ENCODE data around the gene IL2RA. TPM values are rescaled to one million over a fixed set of nuclear protein-coding genes. Genes with fewer than 3 reads are reported as not detected.
"Not testable (repeated sequence)": the region's sequence is repeated elsewhere in the genome, so short reads cannot be mapped to it uniquely, and the experiment has no call there.

IL2RA gene
- total RNA-seq, 1 donor from 2014 or later, result 1,254 TPM

DNA sequence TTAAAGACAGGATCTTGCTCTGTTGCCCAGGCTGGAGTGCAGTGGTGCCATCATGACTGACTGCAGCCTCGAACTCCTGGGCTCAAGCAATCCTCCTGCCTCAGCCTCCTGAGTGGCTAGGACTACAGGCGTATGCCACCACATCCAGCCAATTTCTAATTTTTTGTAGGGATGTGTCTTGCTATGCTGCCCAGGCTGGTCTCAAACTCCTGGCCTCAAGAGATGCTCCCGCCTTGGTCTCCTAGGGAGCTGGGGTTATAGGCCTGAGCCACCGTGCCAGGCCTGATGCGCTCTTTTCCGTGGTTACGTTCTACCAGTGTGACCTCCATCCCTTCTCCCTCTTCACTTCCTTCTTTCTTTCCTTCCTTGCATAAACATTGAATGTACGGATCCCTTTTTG is 50.6 kb downstream of the IL2RA start:
- peaks cover 54% of the 10 kb centered on the region for H3K4me1 Mint-ChIP-seq (ENCODE audit: low read depth)
- DNase-seq (ENCODE audit: low spot score), result no peak
- H3K9me3 Mint-ChIP-seq, result peaks cover 19% of the 10 kb centered on the region
- H3K27ac Mint-ChIP-seq, result peak overlapping the region; percentile 66
- intact Hi-C loops (cut with micrococcal nuclease), result loop anchor here (5.0 kb wide), 1 partner anchor 199 kb away; the partner anchor contains the start of gene GDI2
- peaks cover 58% of the 10 kb centered on the region for H3K36me3 Mint-ChIP-seq (ENCODE audit: low read depth)
- H3K27me3 Mint-ChIP-seq (ENCODE audit: insufficient read depth), result no peaks in the 10 kb centered on the region
- no peak overlapping the region for H3K4me3 Mint-ChIP-seq

DNA sequence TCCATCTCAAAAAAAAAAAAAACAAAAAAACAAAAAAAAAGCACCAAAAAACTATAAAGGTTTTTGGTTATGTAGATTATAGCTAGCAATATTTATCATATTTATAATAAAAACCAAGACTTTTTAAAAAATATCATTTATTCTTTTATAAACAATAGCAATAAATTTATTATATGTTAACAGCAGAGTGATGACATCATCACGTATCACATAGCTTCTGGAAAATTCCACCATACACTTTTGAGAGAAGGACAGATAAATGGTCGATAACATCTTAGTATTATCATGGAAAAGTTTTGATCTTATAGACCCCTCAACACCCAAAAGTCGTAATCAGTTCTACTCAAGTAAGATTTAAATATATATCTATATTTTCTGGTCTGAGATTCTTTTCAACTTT is 51.6 kb downstream of the IL2RA start:
- DNase-seq (ENCODE audit: low spot score), result no peak
- intact Hi-C loops (cut with micrococcal nuclease), result loop anchor here (5.0 kb wide), 1 partner anchor 198 kb away; the partner anchor contains the start of gene GDI2
- Mint-ChIP-seq H3K27me3 (ENCODE audit: insufficient read depth) (no peaks in the 10 kb centered on the region), H3K27ac (no peak overlapping the region), H3K36me3 (ENCODE audit: low read depth) (peaks cover 50% of the 10 kb centered on the region), H3K4me1 (ENCODE audit: low read depth) (peaks cover 46% of the 10 kb centered on the region), H3K4me3 (no peak overlapping the region), H3K9me3 (peaks cover 19% of the 10 kb centered on the region)

DNA sequence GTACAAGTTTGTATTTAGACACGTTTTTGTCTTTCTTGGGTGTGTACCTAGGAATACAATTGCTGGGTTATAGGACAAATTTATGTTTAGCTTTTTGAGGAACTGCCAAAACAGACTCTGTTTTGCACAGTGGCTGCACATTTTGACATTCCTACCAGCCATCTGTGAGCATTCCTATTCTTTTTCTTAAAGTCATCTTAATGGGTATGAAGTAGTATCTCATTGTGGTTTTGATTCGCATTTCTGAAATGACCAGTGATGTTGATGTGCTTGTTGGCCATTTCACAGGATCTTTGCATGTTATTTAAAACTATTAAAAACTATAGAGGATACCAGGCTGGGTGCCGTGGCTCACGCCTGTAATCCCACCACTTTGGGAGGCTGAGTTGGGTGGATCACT is 52.2 kb downstream of the IL2RA start:
- no peaks in the 10 kb centered on the region for H3K27me3 Mint-ChIP-seq (ENCODE audit: insufficient read depth)
- peaks cover 44% of the 10 kb centered on the region for H3K4me1 Mint-ChIP-seq (ENCODE audit: low read depth)
- peak overlapping the region; percentile 38 for H3K27ac Mint-ChIP-seq
- H3K36me3 Mint-ChIP-seq (ENCODE audit: low read depth), result peaks cover 48% of the 10 kb centered on the region
- DNase-seq (ENCODE audit: low spot score), result no peak
- H3K9me3 Mint-ChIP-seq, result peaks cover 19% of the 10 kb centered on the region
- intact Hi-C loops (cut with micrococcal nuclease), result loop anchor here (1.0 to 5.0 kb wide), 2 partner anchors 34 to 198 kb away; partner anchors contain the start of gene GDI2
- no peak overlapping the region for H3K4me3 Mint-ChIP-seq

DNA sequence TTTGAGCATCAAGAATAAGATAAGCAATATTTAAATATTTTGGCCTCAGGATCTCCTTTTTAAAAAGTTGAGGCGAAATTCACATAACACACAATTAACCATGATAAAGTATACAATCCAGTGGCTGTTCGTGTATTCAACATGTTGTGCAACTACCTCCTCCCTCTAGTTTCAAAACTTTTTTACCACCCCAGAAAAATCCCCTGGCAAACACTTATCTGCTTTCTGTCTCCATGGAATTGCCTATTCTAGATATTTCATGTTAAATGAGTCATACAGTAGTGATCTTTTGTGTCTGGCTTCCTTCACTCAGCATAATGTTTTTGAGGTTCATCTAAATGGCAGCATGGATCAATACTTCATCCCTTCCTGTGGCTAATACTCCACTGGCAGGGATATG is 53.0 kb downstream of the IL2RA start:
- peaks cover 43% of the 10 kb centered on the region for H3K4me1 Mint-ChIP-seq (ENCODE audit: low read depth)
- H3K27ac Mint-ChIP-seq, result peak overlapping the region; percentile 38
- H3K27me3 Mint-ChIP-seq (ENCODE audit: insufficient read depth), result peaks cover 2% of the 10 kb centered on the region
- H3K4me3 Mint-ChIP-seq, result no peak overlapping the region
- H3K9me3 Mint-ChIP-seq, result peaks cover 19% of the 10 kb centered on the region
- peaks cover 39% of the 10 kb centered on the region for H3K36me3 Mint-ChIP-seq (ENCODE audit: low read depth)
- no peak for DNase-seq (ENCODE audit: low spot score)
- intact Hi-C loops (cut with micrococcal nuclease), result loop anchor here (1.0 kb wide), 1 partner anchor 33 kb away; no protein-coding TSS in a partner anchor

DNA sequence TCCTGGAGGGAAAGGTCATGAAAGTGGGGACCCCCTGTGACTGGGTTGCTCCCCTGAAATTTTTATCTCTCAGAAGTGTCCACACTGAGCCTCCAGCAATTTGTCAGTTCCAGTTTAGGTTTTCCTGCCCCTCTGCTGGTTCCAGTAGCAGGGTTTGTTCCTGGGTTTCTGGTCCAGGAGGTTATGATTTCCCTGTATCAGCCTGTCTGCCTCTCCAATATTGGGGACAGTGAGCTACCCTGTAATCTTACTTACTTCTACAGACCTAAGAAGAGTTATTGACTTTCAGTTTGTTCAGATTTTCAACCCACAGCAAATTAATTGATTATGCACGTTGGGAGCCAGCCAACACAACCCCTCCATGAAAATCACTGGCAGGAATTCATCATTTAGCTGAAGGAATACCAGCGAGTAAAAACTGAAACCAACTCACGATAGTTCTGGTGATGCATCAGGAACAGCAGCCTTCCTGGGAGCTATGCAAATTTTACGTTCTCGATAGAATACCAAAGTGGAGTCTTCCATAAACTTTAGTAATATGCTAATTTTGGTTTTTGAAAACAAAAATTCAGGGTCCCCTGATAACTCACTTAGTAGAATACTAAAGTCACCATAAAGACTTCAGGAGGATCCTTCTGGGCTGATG is 53.5 kb downstream of the IL2RA start:
- peaks cover 40% of the 10 kb centered on the region for H3K4me1 Mint-ChIP-seq (ENCODE audit: low read depth)
- no peak overlapping the region for H3K27ac Mint-ChIP-seq
- DNase-seq (ENCODE audit: low spot score), result no peak
- peaks cover 35% of the 10 kb centered on the region for H3K36me3 Mint-ChIP-seq (ENCODE audit: low read depth)
- H3K4me3 Mint-ChIP-seq, result no peak overlapping the region
- peaks cover 19% of the 10 kb centered on the region for H3K9me3 Mint-ChIP-seq
- peaks cover 2% of the 10 kb centered on the region for H3K27me3 Mint-ChIP-seq (ENCODE audit: insufficient read depth)
- intact Hi-C loops (cut with micrococcal nuclease), result loop anchor here (1.0 kb wide), 1 partner anchor 32 kb away; no protein-coding TSS in a partner anchor

DNA sequence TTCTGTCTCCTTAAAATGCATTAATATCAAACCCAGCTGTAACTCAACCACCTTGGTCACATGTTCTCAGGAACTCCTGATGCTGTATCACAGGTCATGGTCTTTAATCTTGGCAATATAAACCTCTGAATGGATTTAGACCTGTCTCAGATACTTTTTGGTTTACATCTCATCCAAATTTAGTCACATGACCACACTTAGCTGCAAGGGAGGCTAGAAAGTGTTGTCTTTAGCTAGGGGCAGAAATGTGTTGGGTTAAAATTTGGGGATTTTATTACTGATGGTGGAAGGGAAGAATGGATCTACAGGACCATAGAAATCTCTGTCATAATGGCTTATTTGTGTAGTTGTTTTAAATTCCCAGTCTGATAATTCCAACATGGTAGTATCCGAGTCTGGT is 55.2 kb downstream of the IL2RA start:
- Mint-ChIP-seq H3K27ac (no peak overlapping the region), H3K9me3 (peaks cover 19% of the 10 kb centered on the region), H3K27me3 (ENCODE audit: insufficient read depth) (peaks cover 2% of the 10 kb centered on the region), H3K4me3 (no peak overlapping the region), H3K36me3 (ENCODE audit: low read depth) (peaks cover 29% of the 10 kb centered on the region), H3K4me1 (ENCODE audit: low read depth) (peaks cover 50% of the 10 kb centered on the region)
- no peak for DNase-seq (ENCODE audit: low spot score)
- intact Hi-C loops (cut with micrococcal nuclease), result no loop called here

DNA sequence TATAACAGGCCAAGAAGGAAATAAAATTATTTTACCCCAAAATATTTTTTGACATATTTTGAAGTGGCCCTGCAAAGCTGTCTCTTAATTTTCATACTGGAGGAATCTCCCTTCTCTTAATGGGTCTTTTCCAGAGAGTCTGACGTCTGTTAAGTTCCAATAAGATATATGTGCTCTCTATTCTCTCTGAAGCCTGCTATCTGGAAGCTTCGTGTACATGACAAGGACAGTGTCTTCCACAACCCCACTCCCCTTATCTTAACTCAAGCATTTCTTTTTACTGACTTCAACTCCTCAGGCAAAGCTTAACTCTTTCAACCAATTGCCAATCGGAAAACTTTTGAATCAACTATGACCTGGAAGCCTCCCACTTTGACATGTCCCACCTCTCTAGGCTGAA is 55.6 kb downstream of the IL2RA start:
- peaks cover 50% of the 10 kb centered on the region for H3K4me1 Mint-ChIP-seq (ENCODE audit: low read depth)
- peaks cover 25% of the 10 kb centered on the region for H3K36me3 Mint-ChIP-seq (ENCODE audit: low read depth)
- peaks cover 19% of the 10 kb centered on the region for H3K9me3 Mint-ChIP-seq
- intact Hi-C loops (cut with micrococcal nuclease), result no loop called here
- no peak for DNase-seq (ENCODE audit: low spot score)
- H3K4me3 Mint-ChIP-seq, result no peak overlapping the region
- H3K27me3 Mint-ChIP-seq (ENCODE audit: insufficient read depth), result peaks cover 2% of the 10 kb centered on the region
- H3K27ac Mint-ChIP-seq, result no peak overlapping the region

DNA sequence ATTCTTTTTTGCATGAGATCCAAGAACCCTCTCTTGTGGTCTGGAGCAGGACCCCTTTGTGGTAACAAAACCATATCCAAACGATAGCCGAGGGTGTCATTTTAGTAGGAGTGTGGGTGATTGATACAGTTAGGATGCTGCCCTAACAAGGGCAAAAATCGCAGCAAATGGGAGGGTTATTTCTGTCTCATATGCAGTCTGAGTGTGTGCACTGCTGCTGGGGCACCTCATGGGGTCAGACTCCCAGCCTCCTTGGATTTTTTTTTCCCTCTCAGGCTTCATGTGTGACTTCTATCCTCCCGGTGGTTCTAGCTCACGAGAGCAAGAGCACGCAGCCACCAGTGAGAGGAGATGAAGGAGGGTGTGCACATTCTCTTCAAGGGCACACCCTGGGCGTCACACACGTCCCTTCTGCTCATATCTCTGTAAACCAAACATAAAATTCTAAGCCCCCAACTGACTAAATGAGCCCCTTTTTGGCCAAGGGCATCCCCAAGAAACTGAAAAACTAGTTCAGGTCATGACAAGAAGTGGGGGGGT is 56.2 kb downstream of the IL2RA start:
- peaks cover 49% of the 10 kb centered on the region for H3K4me1 Mint-ChIP-seq (ENCODE audit: low read depth)

DNA sequence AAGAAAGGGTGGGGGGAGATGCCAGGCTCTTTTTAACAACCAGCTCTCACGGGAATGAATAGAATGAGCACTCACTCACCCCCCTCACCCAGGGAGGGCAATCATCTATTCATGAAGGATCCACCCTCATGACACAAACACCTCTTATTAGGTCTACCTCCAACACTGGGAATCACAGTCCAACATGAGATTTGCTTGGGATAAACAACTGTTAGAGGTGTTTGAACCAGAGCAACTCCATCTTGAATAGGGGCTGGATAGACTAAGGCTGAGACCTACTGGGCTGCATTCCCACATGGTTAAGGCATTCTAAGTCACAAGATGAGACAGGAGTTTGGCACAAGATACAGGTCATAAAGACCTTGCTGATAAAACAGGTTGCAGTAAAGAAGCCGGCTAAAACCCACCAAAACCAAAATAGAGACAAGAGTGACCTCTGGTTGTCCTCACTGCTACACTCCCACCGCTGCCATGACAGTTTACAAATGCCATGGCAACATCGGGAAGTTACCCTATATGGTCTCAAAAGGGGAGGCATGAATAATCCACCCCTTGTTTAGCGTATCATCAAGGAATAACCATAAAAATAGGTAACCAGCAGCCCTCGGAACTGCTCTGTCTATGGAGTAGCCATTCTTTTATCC is 56.9 kb downstream of the IL2RA start:
- DNase-seq (ENCODE audit: low spot score); H3K27ac Mint-ChIP-seq; intact Hi-C loops (cut with micrococcal nuclease); H3K4me3 Mint-ChIP-seq; H3K27me3 Mint-ChIP-seq (ENCODE audit: insufficient read depth): not testable (repeated sequence)
- H3K4me1 Mint-ChIP-seq (ENCODE audit: low read depth), result peaks cover 50% of the 10 kb centered on the region
- H3K36me3 Mint-ChIP-seq (ENCODE audit: low read depth), result peaks cover 17% of the 10 kb centered on the region
- peaks cover 19% of the 10 kb centered on the region for H3K9me3 Mint-ChIP-seq

More for the DNA sequence above, 56.2 kb downstream of the IL2RA start:
- Mint-ChIP-seq H3K27me3 (ENCODE audit: insufficient read depth) (peaks cover 2% of the 10 kb centered on the region), H3K9me3 (peaks cover 19% of the 10 kb centered on the region), H3K36me3 (ENCODE audit: low read depth) (peaks cover 18% of the 10 kb centered on the region), H3K4me3 (no peak overlapping the region), H3K27ac (no peak overlapping the region)
- intact Hi-C loops (cut with micrococcal nuclease), result no loop called here
- DNase-seq (ENCODE audit: low spot score), result no peak

DNA sequence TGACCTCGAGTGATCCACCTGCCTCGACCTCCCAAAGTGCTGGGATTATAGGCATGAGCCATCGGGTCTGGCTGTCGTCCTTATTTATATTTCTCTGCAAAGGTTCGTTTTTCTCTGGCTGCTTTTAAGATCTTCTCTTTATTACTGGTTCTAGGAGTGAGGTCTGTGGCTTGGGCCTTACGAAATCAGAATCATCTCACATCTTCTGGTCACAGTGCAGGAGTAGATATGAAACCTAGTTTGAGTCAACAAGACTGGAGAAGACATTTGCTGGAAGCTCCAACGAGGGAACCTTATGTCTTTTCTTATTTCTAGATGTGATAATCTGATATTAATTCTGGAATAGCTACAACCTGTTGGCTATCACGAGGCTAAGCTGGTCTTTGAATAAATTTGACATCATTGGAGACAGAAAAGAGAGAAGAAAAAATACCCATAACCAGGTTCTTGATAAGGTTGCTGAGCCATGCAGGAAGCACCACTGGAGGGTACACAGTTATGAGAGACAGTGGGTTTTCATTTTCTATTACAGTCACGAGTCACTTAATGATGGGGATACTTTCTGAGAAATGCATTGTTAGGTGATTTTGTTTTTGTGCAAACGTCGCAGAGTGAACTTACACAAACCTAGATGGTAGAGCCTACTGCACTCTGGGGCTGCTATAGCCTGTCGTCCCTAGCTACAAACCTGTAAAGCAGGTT is 59.2 kb downstream of the IL2RA start:
- Mint-ChIP-seq H3K27me3 (ENCODE audit: insufficient read depth) (peaks cover 11% of the 10 kb centered on the region), H3K27ac (peak overlapping the region; percentile 68), H3K9me3 (peaks cover 12% of the 10 kb centered on the region), H3K36me3 (ENCODE audit: low read depth) (peaks cover 11% of the 10 kb centered on the region), H3K4me3 (peak overlapping the region; percentile 15), H3K4me1 (ENCODE audit: low read depth) (peaks cover 40% of the 10 kb centered on the region)
- intact Hi-C loops (cut with micrococcal nuclease), result no loop called here
- no peak for DNase-seq (ENCODE audit: low spot score)

DNA sequence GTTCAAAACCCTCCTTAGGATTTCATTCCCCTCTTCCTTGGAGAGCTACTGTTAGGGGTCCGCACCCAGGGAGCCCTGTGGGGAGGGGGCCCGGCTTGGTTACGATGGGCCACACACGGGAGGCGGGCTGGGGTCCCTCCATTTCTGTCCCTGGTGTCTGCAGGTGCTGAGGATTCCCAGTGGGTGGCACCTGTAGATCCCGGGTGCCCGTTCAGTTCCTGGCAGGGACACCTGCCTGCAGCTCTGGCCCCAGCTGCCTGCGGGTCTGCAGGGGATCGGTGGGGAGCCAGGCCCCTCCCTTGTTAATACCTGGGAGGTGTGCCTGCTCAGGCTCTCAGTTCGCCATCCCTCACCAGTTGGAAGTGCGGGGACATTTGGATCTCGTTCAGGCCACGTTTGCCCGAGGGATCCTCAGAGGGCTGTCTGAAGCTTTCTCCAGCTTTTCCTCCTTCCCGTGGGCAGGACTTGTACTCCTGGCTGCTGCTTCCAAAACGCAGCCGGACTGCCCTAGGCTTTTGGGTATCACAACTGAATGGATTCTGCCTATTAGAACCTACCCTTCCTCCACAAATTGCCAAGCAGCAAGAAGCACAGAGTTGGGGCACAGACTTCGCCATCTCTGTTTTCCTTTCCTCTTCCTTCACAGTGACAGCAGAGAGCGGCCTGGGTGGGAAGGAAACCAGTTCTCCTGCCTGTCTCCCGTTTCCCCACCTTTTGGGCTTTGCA is 62.6 kb downstream of the IL2RA start:
- Mint-ChIP-seq H3K27ac (no peak overlapping the region), H3K27me3 (ENCODE audit: insufficient read depth) (peaks cover 29% of the 10 kb centered on the region), H3K4me1 (ENCODE audit: low read depth) (peaks cover 32% of the 10 kb centered on the region), H3K36me3 (ENCODE audit: low read depth) (peaks cover 10% of the 10 kb centered on the region), H3K9me3 (no peaks in the 10 kb centered on the region), H3K4me3 (no peak overlapping the region)
- no peak for DNase-seq (ENCODE audit: low spot score)
- intact Hi-C loops (cut with micrococcal nuclease), result no loop called here

DNA sequence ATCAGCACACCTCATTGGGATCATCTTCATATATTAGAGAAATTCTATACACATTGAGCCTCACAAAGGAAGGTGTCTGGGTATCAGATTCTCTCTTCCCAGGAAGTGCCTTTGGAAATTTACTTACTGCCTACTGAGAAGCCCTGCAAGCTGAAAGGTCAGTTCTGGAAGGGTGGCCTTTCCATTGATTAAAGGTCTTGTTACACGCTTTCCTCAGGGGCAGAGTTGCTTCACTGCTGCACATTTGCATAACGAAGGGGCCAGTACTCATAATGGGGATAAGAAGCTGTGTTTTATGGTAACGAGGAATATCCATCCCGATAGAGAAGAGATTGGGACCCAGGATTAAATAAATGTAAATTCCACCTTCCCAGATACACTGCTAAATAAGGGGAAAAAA is 65.5 kb downstream of the IL2RA start:
- DNase-seq (ENCODE audit: low spot score), result no peak
- H3K9me3 Mint-ChIP-seq, result peaks cover 20% of the 10 kb centered on the region
- no peak overlapping the region for H3K27ac Mint-ChIP-seq
- intact Hi-C loops (cut with micrococcal nuclease), result no loop called here
- peaks cover 7% of the 10 kb centered on the region for H3K36me3 Mint-ChIP-seq (ENCODE audit: low read depth)
- no peak overlapping the region for H3K4me3 Mint-ChIP-seq
- peaks cover 31% of the 10 kb centered on the region for H3K27me3 Mint-ChIP-seq (ENCODE audit: insufficient read depth)
- peaks cover 11% of the 10 kb centered on the region for H3K4me1 Mint-ChIP-seq (ENCODE audit: low read depth)
